GM12878 (cell line): Measurements from ENCODE around the gene USP46. TPM values are rescaled to one million over a fixed set of nuclear protein-coding genes. Genes with fewer than 3 reads are reported as not detected.

Source experiments
- ATAC-seq: fragments of 200-7000 bp; cut with Tn5 transposase; 3 replicates; pipeline ENCODE4 v1.9.1; 2020; ENCODE audit warnings: mild to moderate bottlenecking, moderate library complexity
- BruUV-seq: library from RNA; stranded (reverse); fragments of 400-500 nt; replicated peaks from 2 replicates; lab custom pipeline; 2021; lab: Mats Ljungman, UMichigan
- CTCF ChIA-PET: fragments of 300-600 bp; sonication (Branson Sonifier 250); formaldehyde crosslinking; extraction: SDS; loops from one replicate; lab custom pipeline; 2021; ENCODE audit warnings: inconsistent platforms; lab: Yijun Ruan, JAX
- POLR2A ChIA-PET: fragments of 350-600 bp; formaldehyde crosslinking; extraction: SDS; loops from one replicate; lab custom pipeline; 2021; ENCODE audit warnings: inconsistent platforms; lab: Charles Lee
- RAD21 ChIA-PET: fragments of 300-600 bp; sonication (Branson Sonifier 250); formaldehyde crosslinking; loops from one replicate; lab custom pipeline; 2023; ENCODE audit warnings: antibody characterized with exemption; ENCODE audit not compliant: unreplicated experiment; lab: Charles Lee
- SMC1A ChIA-PET: fragments of 300-600 bp; sonication (Branson Sonifier 250); formaldehyde crosslinking; loops from one replicate; lab custom pipeline; 2023; ENCODE audit not compliant: unreplicated experiment, uncharacterized antibody; lab: Charles Lee
- DNase-seq: peaks from one replicate; pipeline ENCODE4 v3.0.0-alpha.2; 2011; ENCODE audit warnings: low read depth, low spot score
- FAIRE-seq: peaks from 3 replicates; lab custom pipeline; 2011; peaks lifted over from hg19 to GRCh38; lab: Jason Lieb, UNC
- H2AFZ ChIP-seq: 2 replicates; pipeline ENCODE4 v1.6.0; 2011; ENCODE audit warnings: low read depth, low read length, control low read depth; ENCODE audit not compliant: control insufficient read depth
- H3K27ac ChIP-seq: 2 replicates; pipeline ENCODE4 v1.5.1; 2011; ENCODE audit warnings: control low read depth; ENCODE audit not compliant: control insufficient read depth, insufficient read depth
- H3K27me3 ChIP-seq, 2 experiments: replicated peaks in 1 of 2; 2 replicates each; pipeline versions ENCODE4 v1.6.0 to v1.6.1; 2011; ENCODE audit warnings: low read length in 1 of 2; ENCODE audit not compliant: control insufficient read depth in 2 of 2, insufficient read depth in 2 of 2
- H3K36me3 ChIP-seq, 2 experiments: 2 replicates each; pipeline ENCODE4 v1.5.1; 2011; ENCODE audit warnings: low read length in 1 of 2; ENCODE audit not compliant: control insufficient read depth in 2 of 2, insufficient read depth in 2 of 2
- H3K4me1 ChIP-seq: 2 replicates; pipeline ENCODE4 v1.6.1; 2011; ENCODE audit warnings: mild to moderate bottlenecking, low read length, moderate library complexity, mixed read lengths; ENCODE audit not compliant: control insufficient read depth, insufficient read depth
- H3K4me2 ChIP-seq: 2 replicates; pipeline ENCODE4 v1.6.0; 2011; ENCODE audit warnings: control low read depth; ENCODE audit not compliant: control insufficient read depth, insufficient read depth
- H3K4me3 ChIP-seq: fragments of 200-600 bp; sonication (generic); 2 replicates; pipeline ENCODE4 v1.5.1; 2016
- H3K79me2 ChIP-seq: 2 replicates; pipeline ENCODE4 v1.6.0; 2011; ENCODE audit warnings: low read length; ENCODE audit not compliant: control insufficient read depth, insufficient read depth
- H3K9ac ChIP-seq: 2 replicates; pipeline ENCODE4 v1.8.0; 2011; ENCODE audit warnings: low read length, control low read depth, mixed read lengths; ENCODE audit not compliant: control insufficient read depth, insufficient read depth
- H3K9me3 ChIP-seq: replicated peaks from 3 replicates; pipeline ENCODE4 v1.5.1; 2011; ENCODE audit warnings: mild to moderate bottlenecking, low read length; ENCODE audit not compliant: control insufficient read depth, insufficient read depth
- H4K20me1 ChIP-seq: 2 replicates; pipeline ENCODE4 v1.6.0; 2011; ENCODE audit not compliant: control insufficient read depth, insufficient read depth
- BCL3 ChIP-seq: IDR thresholded peaks from 2 replicates; pipeline ENCODE4 v1.6.1; 2011; ENCODE audit warnings: borderline replicate concordance, low read depth, mild to moderate bottlenecking, moderate library complexity, low read length; ENCODE audit not compliant: insufficient read depth, poor library complexity, severe bottlenecking
- BMI1 ChIP-seq: fragments of 450-650 bp; IDR thresholded peaks from 2 replicates; pipeline ENCODE4 v1.6.1; 2016; ENCODE audit warnings: mild to moderate bottlenecking, moderate library complexity, borderline replicate concordance
- BRCA1 ChIP-seq: IDR thresholded peaks from 2 replicates; pipeline ENCODE4 v1.6.1; 2011; ENCODE audit warnings: low read depth, low read length, improper control_type of control experiment
- CBX5 ChIP-seq: sonication (generic); IDR thresholded peaks from 2 replicates; pipeline ENCODE4 v1.6.1; 2016; ENCODE audit warnings: low read depth, moderate library complexity, mild to moderate bottlenecking, inconsistent platforms
- CHD1 ChIP-seq: IDR thresholded peaks from 2 replicates; pipeline ENCODE4 v1.6.1; 2012; ENCODE audit warnings: low read depth, low read length, improper control_type of control experiment
- CREB1 ChIP-seq: IDR thresholded peaks from 2 replicates; pipeline ENCODE4 v1.6.1; 2012; ENCODE audit warnings: low read depth, mild to moderate bottlenecking, inconsistent platforms
- CREM ChIP-seq: IDR thresholded peaks from 2 replicates; pipeline ENCODE4 v1.6.1; 2014; ENCODE audit warnings: antibody characterized with exemption, low read depth
- ETV6 ChIP-seq, 2 experiments: fragments of 450-650 bp in 1 of 2; IDR thresholded peaks in 1 of 2; conservative IDR thresholded peaks in 1 of 2; 2 replicates each; pipeline ENCODE4 v1.6.1; 2014; ENCODE audit warnings: antibody characterized with exemption in 1 of 2, borderline replicate concordance in 1 of 2, low read depth in 1 of 2, mild to moderate bottlenecking in 1 of 2, moderate library complexity in 1 of 2
- HDAC2 ChIP-seq: fragments of 200-600 bp; sonication (generic); IDR thresholded peaks from 2 replicates; pipeline ENCODE4 v1.6.1; 2017
- IKZF2 ChIP-seq, 2 experiments: fragments of 450-650 bp; IDR thresholded peaks; 2 replicates each; pipeline ENCODE4 v1.6.1; 2017; ENCODE audit warnings: mild to moderate bottlenecking in 2 of 2, moderate library complexity in 2 of 2
- MYB ChIP-seq: fragments of 150-350 bp; IDR thresholded peaks from 2 replicates; pipeline ENCODE4 v1.6.1; 2014; ENCODE audit warnings: mild to moderate bottlenecking, low read depth, low read length, borderline replicate concordance
- MYC ChIP-seq: IDR thresholded peaks from 2 replicates; pipeline ENCODE4 v1.6.1; 2011; ENCODE audit warnings: mild to moderate bottlenecking, low read length, moderate library complexity, inconsistent platforms; ENCODE audit not compliant: insufficient read depth, insufficient replicate concordance, insufficient read length, severe bottlenecking
- NFYA ChIP-seq: IDR thresholded peaks from 2 replicates; pipeline ENCODE4 v1.6.1; 2011; ENCODE audit warnings: low read depth, mild to moderate bottlenecking, low read length, improper control_type of control experiment, borderline replicate concordance
- POLR2AphosphoS5 ChIP-seq: IDR thresholded peaks from 2 replicates; pipeline ENCODE4 v1.6.1; 2011; ENCODE audit warnings: mild to moderate bottlenecking, low read length, inconsistent platforms
- RCOR1 ChIP-seq: conservative IDR thresholded peaks from 2 replicates; pipeline ENCODE4 v1.6.1; 2012; ENCODE audit warnings: low read depth, low read length, improper control_type of control experiment
- REST ChIP-seq: IDR thresholded peaks from 2 replicates; pipeline ENCODE4 v1.6.1; 2012; ENCODE audit warnings: mild to moderate bottlenecking, low read depth, low read length
- RUNX3 ChIP-seq: IDR thresholded peaks from 2 replicates; pipeline ENCODE4 v1.6.1; 2012; ENCODE audit warnings: low read length, inconsistent platforms
- SMC3 ChIP-seq: IDR thresholded peaks from 2 replicates; pipeline ENCODE4 v1.6.1; 2011; ENCODE audit warnings: low read length, improper control_type of control experiment, borderline replicate concordance
- ZNF384 ChIP-seq: IDR thresholded peaks from 2 replicates; pipeline ENCODE4 v1.6.1; 2012; ENCODE audit warnings: low read depth, mild to moderate bottlenecking, low read length, improper control_type of control experiment, borderline replicate concordance
- WGBS: methylation state at CpG from one replicate; pipeline ENCODE4 v1.1.6; 2016; ENCODE audit warnings: low lambda C conversion rate; ENCODE audit not compliant: insufficient replicate concordance, insufficient coverage; ENCODE audit errors: missing lambda C conversion rate; 5-methylcytosine and 5-hydroxymethylcytosine counted together
- in situ Hi-C: fragments of 300-500 bp; cut with MboI; formaldehyde crosslinking; loops from 9 replicates; pipeline ENCODE4 v1.14.3; 2018; ENCODE audit warnings: mixed read lengths
- intact Hi-C: fragments of 100-400 bp; cut with micrococcal nuclease; formaldehyde crosslinking; loops from one replicate; pipeline ENCODE4 v1.14.2; 2022; ENCODE audit not compliant: unreplicated experiment
- polyA plus RNA-seq, 11 experiments: library from polyadenylated mRNA; depleted of rRNA in 4 of 11; unstranded in 6 of 11; stranded (reverse) in 5 of 11; fragments of >200 nt; fragmentation: Nextera tagmentation in 4 of 11; fragmentation: Illumina TruSeq in 1 of 11; extraction: Ambion mirVana in 4 of 11; extraction: Trizol in 1 of 11; gene quantifications; 1 replicate in 1 of 11; 2 replicates in 10 of 11; pipeline versions ENCODE4 v1.2.1 to v1.2.3, GENCODE V29; 2011 to 2016; ENCODE audit warnings: inconsistent platforms in 2 of 11, missing spikeins in 2 of 11, low read depth in 1 of 11
- total RNA-seq, 4 experiments: library from RNA; depleted of rRNA in 3 of 4; stranded (reverse); fragments of >200 nt in 3 of 4; fragmentation: Illumina TruSeq in 1 of 4; extraction: Trizol in 1 of 4; gene quantifications; 2 replicates each; pipeline versions ENCODE4 v1.2.1 to v1.2.3, GENCODE V29; 2013 to 2021

The USP46 gene
- total and polyA plus RNA-seq, 10 of the 15 experiments (the other 5 are each of a cell fraction or from before 2014, with no cell fraction given), result 5.3 to 20.1 (median 12.0) TPM

- ChIA-PET SMC1A (no interaction called here), RAD21 (no interaction called here), POLR2A (interaction anchor here (0.6 kb wide), 1 partner anchor 15 kb away, joined by 3 read pairs; no protein-coding TSS in a partner anchor), CTCF (interaction anchor here (1.4 to 1.8 kb wide), 2 partner anchors 11 to 22 kb away, joined by 4 to 5 read pairs; no protein-coding TSS in a partner anchor)
- no TSS peak for BruUV-seq
- H3K27ac ChIP-seq, result no peak overlapping the region
- no peaks in the 10 kb centered on the region for H3K27me3 ChIP-seq
- H2AFZ ChIP-seq, result no peak overlapping the region
- H3K4me1 ChIP-seq, result peaks cover 13% of the 10 kb centered on the region
- no peak overlapping the region for H3K4me3 ChIP-seq
- H3K9me3 ChIP-seq, result no peaks in the 10 kb centered on the region
- H4K20me1 ChIP-seq, result no peaks in the 10 kb centered on the region
- DNase-seq, result no peak
- ATAC-seq, result no peak
- H3K4me2 ChIP-seq, result no peak overlapping the region
- TF ChIP-seq ZNF384 (no peak), HDAC2 (no peak), RCOR1 (no peak), REST (no peak), NFYA (no peak), CREB1 (no peak), BCL3 (no peak), CREM (no peak), CHD1 (no peak), POLR2AphosphoS5 (no peak), MYB (no peak), SMC3 (no peak), RUNX3 (no peak), MYC (no peak), ETV6 (conservative IDR thresholded peaks at IDR 0.05 in 1 of 2, IDR thresholded peaks at IDR 0.05 in 1 of 2; ENCODE audit: borderline replicate concordance in 1 of 2, low read depth in 1 of 2) (no peak), IKZF2 (IDR thresholded peaks at IDR 0.05) (no peak), CBX5 (no peak), BMI1 (no peak), BRCA1 (no peak)
- TF ChIP-seq, all 136 proteins: peak for 0
- no peak for FAIRE-seq
- in situ Hi-C loops (no loop called here), intact Hi-C loops (no loop called here)
- 91% methylated on average over 1 of the region's 1 CpG for WGBS
- no peak overlapping the region for H3K9ac ChIP-seq
- H3K79me2 ChIP-seq, result peaks cover 28% of the 10 kb centered on the region
- H3K36me3 ChIP-seq, result 0 out of 4 replicates have a peak, but pooled peaks cover 0 to 4% of the 10 kb centered on the region in 2 experiments
Measured at GRCh38 chr4:52635560-52635959, 23.5 kb downstream of the USP46 start.
